Purkinje cell (primary cell): ENCODE measurements around the gene CDC42SE1. TPM values are rescaled to one million over a fixed set of nuclear protein-coding genes. Genes with fewer than 3 reads are reported as not detected.

ENCODE experiments used
- polyA plus RNA-seq: library from polyadenylated mRNA; unstranded; fragments of >200 nt; fragmentation: Nextera tagmentation; gene quantifications from 2 replicates; pipeline ENCODE4 v1.2.1, GENCODE V29; 2014

CDC42SE1 gene, protein sequence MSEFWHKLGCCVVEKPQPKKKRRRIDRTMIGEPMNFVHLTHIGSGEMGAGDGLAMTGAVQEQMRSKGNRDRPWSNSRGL
- polyA plus RNA-seq: 11.7 and 17.5 TPM in 2 replicates

GRCh38 chr1:151059109-151060006 is at the start of gene CDC42SE1:
TSS of gene CDC42SE1 (minus strand) at chr1:151059622. CDS start at chr1:151055730, 3,892 bp downstream.

GRCh38 chr1:151070474-151071276 is 11.3 kb upstream of the CDC42SE1 start, which contains the start of gene GABPB2:
TSS of gene GABPB2 (plus strand) at chr1:151070761. CDS start at chr1:151088190, 17,429 bp downstream.

DNA sequence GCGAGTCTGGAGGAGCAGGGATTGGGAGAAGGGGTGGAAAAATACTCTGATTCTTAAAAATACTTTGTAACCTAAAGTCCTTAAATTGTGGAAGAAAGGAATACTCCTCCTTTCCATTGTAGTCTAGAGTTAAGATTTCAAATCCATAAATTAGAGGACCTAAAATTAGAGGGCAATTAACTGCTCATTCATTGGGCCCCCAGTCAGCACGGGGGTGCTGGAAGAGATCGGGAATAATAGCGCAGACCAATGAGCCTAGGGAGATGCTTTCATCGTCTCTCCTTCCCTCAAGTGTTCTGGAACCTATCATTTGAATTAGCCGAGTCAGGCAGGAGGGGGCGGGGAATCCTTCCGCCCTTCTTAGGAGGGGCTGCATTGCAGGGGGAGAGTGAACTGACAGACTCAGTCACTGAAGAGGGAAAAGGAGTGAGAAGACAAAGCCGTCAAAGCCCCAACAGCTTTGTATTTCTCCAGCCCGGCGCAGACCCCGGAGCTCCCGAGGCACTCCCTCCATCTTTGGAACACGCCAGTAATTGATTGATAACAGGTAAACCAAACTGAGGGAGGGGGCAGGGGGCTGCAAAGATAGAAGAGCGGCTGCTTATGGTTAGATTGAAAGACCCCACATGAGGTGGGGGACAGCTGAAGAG is 710 bp upstream of the CDC42SE1 start, which contains the start of gene MLLT11:
TSS of gene MLLT11 (plus strand) at position 391 of the 650 bp plus-strand sequence. CDS start 6,828 bp downstream, outside the sequence.

DNA sequence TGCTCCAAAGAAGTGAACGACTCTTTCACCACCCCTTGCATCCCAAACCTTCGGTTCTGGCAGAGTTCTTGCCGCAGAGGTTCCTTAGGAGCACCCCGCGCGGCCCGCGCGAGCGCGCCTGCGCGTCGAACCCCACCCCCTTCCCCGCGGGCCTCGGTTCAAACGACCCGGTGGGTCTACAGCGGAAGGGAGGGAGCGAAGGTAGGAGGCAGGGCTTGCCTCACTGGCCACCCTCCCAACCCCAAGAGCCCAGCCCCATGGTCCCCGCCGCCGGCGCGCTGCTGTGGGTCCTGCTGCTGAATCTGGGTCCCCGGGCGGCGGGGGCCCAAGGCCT is 11.9 kb downstream of the CDC42SE1 start, which contains the start of gene C1orf56:
TSS of gene C1orf56 (plus strand) at position 161 of the 334 bp plus-strand sequence. CDS start at position 258, 97 bp downstream.

GRCh38 chr1:151036356-151036755 is 23.1 kb downstream of the CDC42SE1 start, which contains the start of gene BNIPL:
TSS of gene BNIPL (plus strand) at chr1:151036586. CDS start at chr1:151036726, 140 bp downstream.

GRCh38 chr1:151008244-151009205 is 50.9 kb downstream of the CDC42SE1 start, which contains the start of gene PRUNE1:
TSS of gene PRUNE1 (plus strand) at chr1:151008449. CDS start at chr1:151008633, 184 bp downstream.

DNA sequence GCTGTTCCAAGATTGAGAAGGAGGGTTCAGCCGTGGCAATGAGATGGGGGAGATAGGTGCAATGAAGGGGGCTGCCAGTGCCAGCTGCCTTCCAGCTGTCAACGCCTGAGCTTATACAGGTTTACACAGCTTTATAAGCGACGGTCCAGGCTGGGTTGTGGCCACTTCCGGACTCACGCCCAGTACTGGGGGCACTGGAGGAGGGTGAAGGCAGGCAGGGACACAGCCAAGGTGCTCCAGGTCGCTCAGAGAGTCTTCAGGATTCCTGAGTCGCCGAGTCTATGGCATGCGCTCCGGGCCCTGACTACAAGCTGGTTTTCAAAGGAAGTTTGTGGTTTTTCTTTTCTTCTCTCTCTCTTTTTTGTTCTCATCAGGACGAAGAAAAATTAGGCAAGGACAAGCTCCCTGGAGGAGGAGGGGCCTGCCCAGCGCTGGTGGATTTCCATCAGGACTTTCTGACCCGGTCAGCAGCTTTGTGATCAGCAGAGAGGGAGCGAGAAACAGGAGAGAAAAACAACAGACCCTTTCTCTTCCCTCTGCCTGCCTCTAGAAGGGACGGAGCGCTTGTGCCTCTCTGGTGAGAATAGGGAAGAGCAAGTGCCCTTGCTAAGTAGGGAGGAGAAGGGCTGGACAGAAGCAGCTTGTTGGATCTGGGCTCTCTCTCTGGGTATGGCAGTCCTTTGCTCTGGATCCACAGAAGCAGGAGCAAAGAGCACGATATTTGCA is 52.9 kb downstream of the CDC42SE1 start, which contains the start of gene MINDY1:
TSS of gene MINDY1 (minus strand) at position 576 of the 726 bp plus-strand sequence. CDS start 4,285 bp downstream, outside the sequence.

Other genes starting within 250 kb of the CDC42SE1 start
- 13.5 and 18.7 TPM in 2 replicates for gene ARNT, start 183.0 kb downstream of the CDC42SE1 start, polyA plus RNA-seq
- gene CTXND2, start 172.5 kb downstream of the CDC42SE1 start, polyA plus RNA-seq: not detected in 2 replicates
- 7.4 and 12.1 TPM in 2 replicates for gene SETDB1, start 133.3 kb downstream of the CDC42SE1 start, polyA plus RNA-seq
- gene CERS2, start 84.8 kb downstream of the CDC42SE1 start, polyA plus RNA-seq: 2.0 and 2.5 TPM in 2 replicates
- gene ANXA9, start 77.3 kb downstream of the CDC42SE1 start, polyA plus RNA-seq: not detected in 2 replicates
- 0.55 and 1.1 TPM in 2 replicates for gene MINDY1, start 52.7 kb downstream of the CDC42SE1 start, polyA plus RNA-seq
- gene PRUNE1, start 51.2 kb downstream of the CDC42SE1 start, polyA plus RNA-seq: 13.0 and 22.9 TPM in 2 replicates
- gene BNIPL, start 23.0 kb downstream of the CDC42SE1 start, polyA plus RNA-seq: 0.26 and 0.60 TPM in 2 replicates
- gene C1orf56, start 11.9 kb downstream of the CDC42SE1 start, polyA plus RNA-seq: 12.8 and 18.3 TPM in 2 replicates
- 149 and 204 TPM in 2 replicates for gene MLLT11, start 775 bp upstream of the CDC42SE1 start, polyA plus RNA-seq
- gene GABPB2, start 11.1 kb upstream of the CDC42SE1 start, polyA plus RNA-seq: 3.0 and 6.1 TPM in 2 replicates
- gene SEMA6C, start 87.0 kb upstream of the CDC42SE1 start, polyA plus RNA-seq: 0.95 and 2.5 TPM in 2 replicates
- gene TNFAIP8L2, start 97.0 kb upstream of the CDC42SE1 start, polyA plus RNA-seq: not detected in 2 replicates
- gene LYSMD1, start 106.3 kb upstream of the CDC42SE1 start, polyA plus RNA-seq: 19.2 and 19.6 TPM in 2 replicates
- gene SCNM1, start 106.5 kb upstream of the CDC42SE1 start, polyA plus RNA-seq: 138 and 168 TPM in 2 replicates
- gene TMOD4, start 116.4 kb upstream of the CDC42SE1 start, polyA plus RNA-seq: not detected in 2 replicates
- 9.7 and 12.8 TPM in 2 replicates for gene VPS72, start 130.6 kb upstream of the CDC42SE1 start, polyA plus RNA-seq
- 2.9 and 3.3 TPM in 2 replicates for gene PIP5K1A, start 138.9 kb upstream of the CDC42SE1 start, polyA plus RNA-seq
- 80.4 and 119 TPM in 2 replicates for gene PSMD4, start 195.1 kb upstream of the CDC42SE1 start, polyA plus RNA-seq
- 0.07 and 0.34 TPM in 2 replicates for gene ZNF687, start 222.7 kb upstream of the CDC42SE1 start, polyA plus RNA-seq